K562 (cell line): ENCODE data around the gene AKT2. TPM values are rescaled to one million over a fixed set of nuclear protein-coding genes. Genes with fewer than 3 reads are reported as not detected.

Experiments used
- ATAC-seq: fragments of 200-7000 bp; cut with Tn5 transposase; 3 replicates; pipeline ENCODE4 v1.9.1; 2020; ENCODE audit warnings: moderate library complexity
- BruUV-seq: library from RNA; stranded (reverse); fragments of 400-500 nt; replicated peaks from 2 replicates; lab custom pipeline; 2021; lab: Mats Ljungman, UMichigan
- CTCF ChIA-PET: fragments of 300-600 bp; formaldehyde crosslinking; extraction: SDS; loops from one replicate; lab custom pipeline; 2021; ENCODE audit warnings: low intra/inter-chr PET ratio; lab: Yijun Ruan, JAX
- POLR2A ChIA-PET: fragments of 300-600, 350-650 bp; sonication (Branson Sonifier 250); formaldehyde crosslinking; extraction: SDS; loops from one replicate; lab custom pipeline; 2021; ENCODE audit warnings: antibody characterized with exemption, inconsistent platforms; lab: Yijun Ruan, JAX
- DNase-seq, 4 experiments: peaks; one replicate each; pipeline versions ENCODE4 v3.0.0 to v3.0.0-alpha.2; 2011 to 2018; ENCODE audit warnings: low spot score in 3 of 4, mixed read lengths in 3 of 4; ENCODE audit errors: extremely low read depth in 1 of 4
- FAIRE-seq: peaks from 2 replicates; lab custom pipeline; 2011; peaks lifted over from hg19 to GRCh38; lab: Jason Lieb, UNC
- H2AFZ ChIP-seq: 2 replicates; pipeline ENCODE4 v1.6.0; 2011; ENCODE audit warnings: low read depth, low read length, control low read depth, inconsistent platforms
- H3K27ac ChIP-seq: fragments of 200-600 bp; 3 replicates; pipeline ENCODE4 v1.8.0; 2011; ENCODE audit warnings: low read depth, mild to moderate bottlenecking, control low read depth, inconsistent platforms, low read length, moderate library complexity, mixed read lengths; ENCODE audit errors: extremely low read depth
- H3K27me3 ChIP-seq, 2 experiments: fragments of 300-600 bp in 1 of 2; 2 replicates in 1 of 2; 3 replicates in 1 of 2; pipeline versions ENCODE4 v1.6.0 to v1.8.0; 2011; ENCODE audit warnings: inconsistent platforms in 2 of 2, low read length in 2 of 2, mild to moderate bottlenecking in 1 of 2, mixed read lengths in 1 of 2, moderate library complexity in 1 of 2; ENCODE audit not compliant: control insufficient read depth in 2 of 2, insufficient read depth in 2 of 2
- H3K36me3 ChIP-seq: fragments of 300-600 bp; 3 replicates; pipeline ENCODE4 v1.8.0; 2011; ENCODE audit warnings: mild to moderate bottlenecking, low read length, inconsistent platforms; ENCODE audit not compliant: control insufficient read depth, insufficient read depth
- H3K4me1 ChIP-seq, 2 experiments: fragments of 200-600 bp in 1 of 2; replicated peaks in 1 of 2; 2 replicates in 1 of 2; 3 replicates in 1 of 2; pipeline versions ENCODE4 v1.5.1 to v1.8.0; 2011; ENCODE audit warnings: inconsistent platforms in 2 of 2, low read length in 2 of 2, mild to moderate bottlenecking in 1 of 2, mixed read lengths in 1 of 2, moderate library complexity in 1 of 2; ENCODE audit not compliant: control insufficient read depth in 2 of 2, insufficient read depth in 2 of 2
- H3K4me2 ChIP-seq: 2 replicates; pipeline ENCODE4 v1.6.1; 2011; ENCODE audit warnings: low read length, control low read depth, inconsistent platforms, mixed read lengths; ENCODE audit not compliant: insufficient read depth
- H3K4me3 ChIP-seq: fragments of 200-600 bp; sonication (generic), shearing (Covaris generic); 2 replicates; pipeline ENCODE4 v1.5.1; 2016; ENCODE audit warnings: control low read depth, inconsistent platforms
- H3K79me2 ChIP-seq: fragments of 200-600 bp; 3 replicates; pipeline ENCODE4 v1.8.0; 2011; ENCODE audit warnings: low read length, inconsistent platforms; ENCODE audit not compliant: control insufficient read depth, insufficient read depth
- H3K9ac ChIP-seq, 2 experiments: 2 replicates each; pipeline versions ENCODE4 v1.6.0 to v1.6.1; 2011; ENCODE audit warnings: low read depth in 2 of 2, low read length in 2 of 2, control low read depth in 1 of 2, inconsistent platforms in 1 of 2, mild to moderate bottlenecking in 1 of 2, mixed read lengths in 1 of 2; ENCODE audit not compliant: insufficient read depth in 1 of 2
- H3K9me1 ChIP-seq: one replicate; pipeline ENCODE4 v1.6.0; 2011; ENCODE audit warnings: inconsistent platforms, mild to moderate bottlenecking, low read length, moderate library complexity; ENCODE audit not compliant: control insufficient read depth, insufficient read depth
- H3K9me3 ChIP-seq: replicated peaks from 2 replicates; pipeline ENCODE4 v1.5.1; 2011; ENCODE audit warnings: low read depth, low read length, inconsistent platforms; ENCODE audit not compliant: control insufficient read depth, insufficient read depth
- H4K20me1 ChIP-seq: replicated peaks from 2 replicates; pipeline ENCODE4 v1.6.1; 2011; ENCODE audit warnings: low read length, inconsistent platforms, mixed read lengths; ENCODE audit not compliant: control insufficient read depth, insufficient read depth
- BRD4 ChIP-seq: fragments of 200-600 bp; sonication (generic); IDR thresholded peaks from 2 replicates; pipeline ENCODE4 v1.6.1; 2017; ENCODE audit warnings: inconsistent platforms
- CBX5 ChIP-seq: IDR thresholded peaks from 2 replicates; pipeline ENCODE4 v1.6.1; 2014; ENCODE audit warnings: low read depth, borderline replicate concordance
- CTCF ChIP-seq, 3 experiments: IDR thresholded peaks in 2 of 3; conservative IDR thresholded peaks in 1 of 3; 2 replicates each; pipeline ENCODE4 v1.5.1; 2011 to 2012; ENCODE audit warnings: low read length in 3 of 3, mild to moderate bottlenecking in 3 of 3, control low read depth in 2 of 3, improper control_type of control experiment in 1 of 3, inconsistent platforms in 1 of 3, low read depth in 1 of 3, mixed read lengths in 1 of 3, moderate library complexity in 1 of 3; ENCODE audit not compliant: insufficient read depth in 2 of 3
- DPF2 ChIP-seq: fragments of 450-650 bp; IDR thresholded peaks from 2 replicates; pipeline ENCODE4 v1.6.1; 2016
- GATAD2A ChIP-seq: fragments of 450-650 bp; IDR thresholded peaks from 2 replicates; pipeline ENCODE4 v1.6.1; 2017
- HNRNPL ChIP-seq: fragments of 200-400 bp; formaldehyde crosslinking; IDR thresholded peaks from 2 replicates; pipeline ENCODE4 v1.6.1; 2017; ENCODE audit warnings: low read depth, mild to moderate bottlenecking, low read length
- LCOR ChIP-seq: sonication (generic); formaldehyde crosslinking; IDR thresholded peaks from 2 replicates; pipeline ENCODE4 v1.8.0; 2022; ENCODE audit warnings: mild to moderate bottlenecking, missing genetic modification reagents
- NFE2L1 ChIP-seq: fragments of 450-650 bp; IDR thresholded peaks from 2 replicates; pipeline ENCODE4 v1.6.1; 2016; ENCODE audit warnings: missing genetic modification characterization, low read depth, mild to moderate bottlenecking, missing compliant biosample characterization, moderate library complexity, borderline replicate concordance
- NR2C1 ChIP-seq, 2 experiments: fragments of 450-650 bp; IDR thresholded peaks; 2 replicates each; pipeline ENCODE4 v1.6.1; 2017; ENCODE audit warnings: mild to moderate bottlenecking in 2 of 2, antibody characterized with exemption in 1 of 2, inconsistent platforms in 1 of 2, missing compliant biosample characterization in 1 of 2, missing genetic modification characterization in 1 of 2
- RBM25 ChIP-seq: fragments of 200-400 bp; formaldehyde crosslinking; IDR thresholded peaks from 2 replicates; pipeline ENCODE4 v1.6.1; 2018; ENCODE audit warnings: low read length, low read depth, moderate library complexity; ENCODE audit not compliant: severe bottlenecking
- TSHZ1 ChIP-seq: fragments of 250-450 bp; sonication (Bioruptor Pico); IDR thresholded peaks from 2 replicates; pipeline ENCODE4 v1.4.0; 2020; ENCODE audit warnings: mild to moderate bottlenecking, moderate library complexity
- YY1 ChIP-seq, 3 experiments: IDR thresholded peaks; 2 replicates each; pipeline ENCODE4 v1.6.1; 2011; ENCODE audit warnings: low read length in 2 of 3, mild to moderate bottlenecking in 2 of 3, moderate library complexity in 2 of 3, borderline replicate concordance in 1 of 3, control low read depth in 1 of 3, low read depth in 1 of 3; ENCODE audit not compliant: insufficient read depth in 3 of 3, insufficient replicate concordance in 2 of 3, control insufficient read depth in 1 of 3, insufficient read length in 1 of 3; ENCODE audit errors: extremely low read depth in 1 of 3
- ZNF121 ChIP-seq: sonication (generic); formaldehyde crosslinking; conservative IDR thresholded peaks from 2 replicates; pipeline ENCODE4 v1.8.0; 2022; ENCODE audit warnings: missing genetic modification reagents
- ZNF717 ChIP-seq: fragments of 250-450 bp; sonication (Bioruptor Pico); IDR thresholded peaks from 2 replicates; pipeline ENCODE4 v1.5.0; 2021
- WGBS: fragments of 100-300 bp; shearing (Covaris generic); methylation state at CpG from one replicate; pipeline ENCODE4 v1.1.6; 2016; ENCODE audit warnings: low coverage, mixed read lengths; ENCODE audit not compliant: insufficient coverage; ENCODE audit errors: missing lambda C conversion rate; 5-methylcytosine and 5-hydroxymethylcytosine counted together
- in situ Hi-C: fragments of 300-500 bp; cut with MboI; formaldehyde crosslinking; loops from 4 replicates; pipeline ENCODE4 v1.15.0; 2018; ENCODE audit warnings: inconsistent platforms, mixed read lengths
- intact Hi-C: fragments of 100-400 bp; cut with micrococcal nuclease; formaldehyde crosslinking; loops from 2 replicates; pipeline ENCODE4 v1.14.2; 2022
- polyA plus RNA-seq, 8 experiments: library from polyadenylated mRNA; depleted of rRNA in 4 of 8; stranded (reverse) in 5 of 8; unstranded in 3 of 8; fragments of >200 nt; fragmentation: Nextera tagmentation in 2 of 8; fragmentation: Illumina TruSeq in 1 of 8; extraction: Ambion mirVana in 2 of 8; extraction: Trizol in 1 of 8; gene quantifications; 2 replicates each; pipeline versions ENCODE4 v1.2.1 to v1.2.3, GENCODE V29; 2011 to 2014; ENCODE audit warnings: inconsistent platforms in 1 of 8, missing spikeins in 1 of 8
- total RNA-seq, 7 experiments: library from RNA; depleted of rRNA in 6 of 7; stranded (reverse); fragments of >200 nt in 6 of 7; fragmentation: Illumina TruSeq in 2 of 7; extraction: Trizol in 2 of 7; gene quantifications; 2 replicates each; pipeline versions ENCODE4 v1.2.1 to v1.2.3, GENCODE V29; 2011 to 2021; ENCODE audit warnings: low replicate concordance in 1 of 7
- TF ChIP-seq, protein P1 (sequence below): fragments of 150-350 bp; conservative IDR thresholded peaks from 2 replicates; pipeline ENCODE4 v1.6.1; 2014; ENCODE audit warnings: low read length

AKT2 gene
- total and polyA plus RNA-seq, 9 of the 15 experiments (the other 6 are each of a cell fraction or from before 2014, with no cell fraction given) = 1.1 to 132 (median 67.7) TPM

DNA sequence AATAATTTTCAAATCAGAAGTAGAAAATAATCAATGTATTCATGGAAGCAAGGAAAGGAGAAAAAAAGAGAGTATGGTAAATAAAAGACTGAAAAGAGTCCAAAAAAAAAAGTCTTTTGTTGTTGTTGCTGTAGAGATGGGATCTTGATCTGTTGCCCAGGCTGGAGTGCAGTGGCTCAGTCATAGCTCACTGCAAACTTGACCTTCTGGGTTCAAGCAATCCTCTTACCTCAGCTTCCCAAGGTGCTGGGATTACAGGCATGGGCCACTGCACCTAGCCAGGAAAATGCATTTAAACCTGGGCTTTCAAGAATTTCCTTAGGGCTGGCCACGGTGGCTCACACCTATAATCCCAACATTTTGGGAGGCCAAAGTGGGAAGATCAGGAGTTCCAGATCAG lies 100.9 kb downstream of the AKT2 start:
- 0% methylated on average over 1 of the region's 1 CpG for WGBS
- CTCF ChIA-PET = no interaction called here

More for the DNA sequence above, 100.9 kb downstream of the AKT2 start:
- Histone ChIP-seq H4K20me1 (no peaks in the 10 kb centered on the region), H3K79me2 (no peaks in the 10 kb centered on the region), H3K4me3 (no peak overlapping the region), H3K9me1 (no peaks in the 10 kb centered on the region), H3K9me3 (no peaks in the 10 kb centered on the region), H3K4me2 (no peak overlapping the region), H3K9ac (no peak overlapping the region), H3K27me3 (peaks cover 6 to 8% of the 10 kb centered on the region in 2 experiments; a peak in 2 of 5 replicates), H3K4me1 (no peaks in the 10 kb centered on the region), H3K27ac (no peak overlapping the region), H3K36me3 (no peaks in the 10 kb centered on the region), H2AFZ (no peak overlapping the region)
- DNase-seq = no peak
- BruUV-seq = no TSS peak
- POLR2A ChIA-PET = interaction anchor here (0.6 kb wide), 1 partner anchor 508 kb away, joined by 5 read pairs; no protein-coding TSS in a partner anchor
- no peak for ATAC-seq
- FAIRE-seq = peak; percentile 23
- TF ChIP-seq CTCF (IDR thresholded peaks at IDR 0.05 in 2 of 3, conservative IDR thresholded peaks at IDR 0.05 in 1 of 3; ENCODE audit: insufficient read depth in 2 of 3, low read depth in 1 of 3, low read length in 3 of 3) (no peak), CBX5 (no peak), TSHZ1 (CRISPR knock-in tag) (no peak), BRD4 (no peak), YY1 (IDR thresholded peaks at IDR 0.05; ENCODE audit: borderline replicate concordance in 1 of 3, control insufficient read depth in 1 of 3, extremely low read depth in 1 of 3, insufficient read depth in 3 of 3, insufficient read length in 1 of 3, insufficient replicate concordance in 2 of 3, low read depth in 1 of 3, low read length in 2 of 3) (no peak), NFE2L1 (tag) (no peak), HNRNPL (no peak), LCOR (CRISPR knock-in tag) (no peak), RBM25 (peak; percentile 16), GATAD2A (no peak), ZNF717 (CRISPR knock-in tag) (no peak), NR2C1 (IDR thresholded peaks at IDR 0.05) (no peak), NR2C1 (tag; IDR thresholded peaks at IDR 0.05) (no peak), DPF2 (no peak), ZNF121 (CRISPR knock-in tag) (peak; percentile 63; the same call in 1 of the 2 replicates)
- TF ChIP-seq, protein P1, sequence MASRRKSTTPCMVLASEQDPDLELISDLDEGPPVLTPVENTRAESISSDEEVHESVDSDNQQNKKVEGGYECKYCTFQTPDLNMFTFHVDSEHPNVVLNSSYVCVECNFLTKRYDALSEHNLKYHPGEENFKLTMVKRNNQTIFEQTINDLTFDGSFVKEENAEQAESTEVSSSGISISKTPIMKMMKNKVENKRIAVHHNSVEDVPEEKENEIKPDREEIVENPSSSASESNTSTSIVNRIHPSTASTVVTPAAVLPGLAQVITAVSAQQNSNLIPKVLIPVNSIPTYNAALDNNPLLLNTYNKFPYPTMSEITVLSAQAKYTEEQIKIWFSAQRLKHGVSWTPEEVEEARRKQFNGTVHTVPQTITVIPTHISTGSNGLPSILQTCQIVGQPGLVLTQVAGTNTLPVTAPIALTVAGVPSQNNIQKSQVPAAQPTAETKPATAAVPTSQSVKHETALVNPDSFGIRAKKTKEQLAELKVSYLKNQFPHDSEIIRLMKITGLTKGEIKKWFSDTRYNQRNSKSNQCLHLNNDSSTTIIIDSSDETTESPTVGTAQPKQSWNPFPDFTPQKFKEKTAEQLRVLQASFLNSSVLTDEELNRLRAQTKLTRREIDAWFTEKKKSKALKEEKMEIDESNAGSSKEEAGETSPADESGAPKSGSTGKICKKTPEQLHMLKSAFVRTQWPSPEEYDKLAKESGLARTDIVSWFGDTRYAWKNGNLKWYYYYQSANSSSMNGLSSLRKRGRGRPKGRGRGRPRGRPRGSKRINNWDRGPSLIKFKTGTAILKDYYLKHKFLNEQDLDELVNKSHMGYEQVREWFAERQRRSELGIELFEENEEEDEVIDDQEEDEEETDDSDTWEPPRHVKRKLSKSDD = no peak
- intact Hi-C loops = no loop called here
- in situ Hi-C loops = no loop called here
